HUDEP-2 (cell line): ENCODE measurements around the gene NRF1.

Source experiments
- DNase-seq, 76 experiments: peaks; one replicate each; lab custom pipeline; 2025; ENCODE audit not compliant: unreplicated experiment in 76 of 76; lab: John Stamatoyannopoulos, UW

The NRF1 gene

GRCh38 chr7:129767120-129768015 is 155.8 kb downstream of the NRF1 start:
- no peak for DNase-seq

GRCh38 chr7:129768614-129769399 is 157.3 kb downstream of the NRF1 start:
- no peak for DNase-seq

GRCh38 chr7:129769400-129769774 is 157.9 kb downstream of the NRF1 start:
- DNase-seq = no peak

- no peak for DNase-seq
These were observed 158.6 kb downstream of the NRF1 start for GRCh38 chr7:129769866-129770808.

GRCh38 chr7:129771201-129771927 is 159.8 kb downstream of the NRF1 start:
- peak in 56 of 76 experiments; percentile 3 to 70 (median 38) for DNase-seq

GRCh38 chr7:129771928-129772479 is 160.5 kb downstream of the NRF1 start:
- no peak for DNase-seq

- no peak for DNase-seq
These were observed 161.2 kb downstream of the NRF1 start for GRCh38 chr7:129772646-129773280.

- DNase-seq = no peak
These were observed 161.8 kb downstream of the NRF1 start for GRCh38 chr7:129773328-129773731.

- DNase-seq = no peak
These were observed 162.4 kb downstream of the NRF1 start for GRCh38 chr7:129773871-129774270.

GRCh38 chr7:129774359-129774758 is 162.8 kb downstream of the NRF1 start:
- no peak for DNase-seq

GRCh38 chr7:129774871-129775694 is 163.6 kb downstream of the NRF1 start:
- DNase-seq = no peak

- no peak for DNase-seq
These were observed 164.3 kb downstream of the NRF1 start for GRCh38 chr7:129775695-129776361.

GRCh38 chr7:129776362-129776722 is 164.8 kb downstream of the NRF1 start:
- no peak for DNase-seq

- no peak for DNase-seq
These were observed 165.8 kb downstream of the NRF1 start for GRCh38 chr7:129777195-129777844.

- peak in 1 of 76 experiments; percentile 34 for DNase-seq
These were observed 166.7 kb downstream of the NRF1 start for GRCh38 chr7:129777993-129778769.

GRCh38 chr7:129778770-129779601 is 167.5 kb downstream of the NRF1 start:
- no peak for DNase-seq
